Activated B cell treated with CpG ODN at 0.5 μM for 24 hours (primary cell): ENCODE measurements around the gene PTPN5. TPM values are rescaled to one million over a fixed set of nuclear protein-coding genes. Genes with fewer than 3 reads are reported as not detected.
A peak's percentile ranks its signal among the peaks of the same experiment; 100 is the strongest.

ENCODE experiments used
- ATAC-seq: fragments of 200-7000 bp; cut with Tn5 transposase; one replicate; pipeline ENCODE4 v1.10.0; 2021; ENCODE audit warnings: low read depth, mild to moderate bottlenecking, moderate library complexity
- CTCF ChIA-PET: fragments of 350-600 bp; sonication (Branson Sonifier 250); formaldehyde crosslinking; loops from one replicate; lab custom pipeline; 2021; ENCODE audit warnings: antibody characterized with exemption; lab: Charles Lee
- POLR2A ChIA-PET: fragments of 350-600 bp; sonication (Branson Sonifier 250); formaldehyde crosslinking; loops from one replicate; lab custom pipeline; 2021; ENCODE audit warnings: antibody characterized with exemption; lab: Charles Lee
- DNase-seq: peaks from one replicate; pipeline ENCODE4 v3.0.0; 2022
- H3K27ac Mint-ChIP-seq: one replicate; pipeline ENCODE4 v1.8.0; 2020; ENCODE audit warnings: mixed read lengths
- H3K27me3 Mint-ChIP-seq: one replicate; pipeline ENCODE4 v1.8.0; 2021; ENCODE audit warnings: mixed read lengths
- H3K36me3 Mint-ChIP-seq: one replicate; pipeline ENCODE4 v1.8.0; 2021; ENCODE audit warnings: low read depth, mixed read lengths
- H3K4me1 Mint-ChIP-seq: one replicate; pipeline ENCODE4 v1.8.0; 2021; ENCODE audit warnings: mixed read lengths
- H3K4me3 Mint-ChIP-seq: one replicate; pipeline ENCODE4 v1.8.0; 2020; ENCODE audit warnings: mild to moderate bottlenecking, mixed read lengths
- H3K9me3 Mint-ChIP-seq: one replicate; pipeline ENCODE4 v1.8.0; 2020; ENCODE audit warnings: mixed read lengths
- CTCF ChIP-seq: fragments of 200-600 bp; IDR thresholded peaks from one replicate; pipeline ENCODE4 v1.8.0; 2022; ENCODE audit warnings: antibody characterized with exemption, mild to moderate bottlenecking
- intact Hi-C: fragments of 100-400 bp; cut with micrococcal nuclease; formaldehyde crosslinking; loops from one replicate; pipeline ENCODE4 v1.15.1; 2024
- total RNA-seq: library from RNA; stranded (reverse); gene quantifications from 2 replicates; pipeline ENCODE4 v1.2.3, GENCODE V29; 2022

Gene PTPN5
- total RNA-seq, 1 donor from 2014 or later = not detected

DNA sequence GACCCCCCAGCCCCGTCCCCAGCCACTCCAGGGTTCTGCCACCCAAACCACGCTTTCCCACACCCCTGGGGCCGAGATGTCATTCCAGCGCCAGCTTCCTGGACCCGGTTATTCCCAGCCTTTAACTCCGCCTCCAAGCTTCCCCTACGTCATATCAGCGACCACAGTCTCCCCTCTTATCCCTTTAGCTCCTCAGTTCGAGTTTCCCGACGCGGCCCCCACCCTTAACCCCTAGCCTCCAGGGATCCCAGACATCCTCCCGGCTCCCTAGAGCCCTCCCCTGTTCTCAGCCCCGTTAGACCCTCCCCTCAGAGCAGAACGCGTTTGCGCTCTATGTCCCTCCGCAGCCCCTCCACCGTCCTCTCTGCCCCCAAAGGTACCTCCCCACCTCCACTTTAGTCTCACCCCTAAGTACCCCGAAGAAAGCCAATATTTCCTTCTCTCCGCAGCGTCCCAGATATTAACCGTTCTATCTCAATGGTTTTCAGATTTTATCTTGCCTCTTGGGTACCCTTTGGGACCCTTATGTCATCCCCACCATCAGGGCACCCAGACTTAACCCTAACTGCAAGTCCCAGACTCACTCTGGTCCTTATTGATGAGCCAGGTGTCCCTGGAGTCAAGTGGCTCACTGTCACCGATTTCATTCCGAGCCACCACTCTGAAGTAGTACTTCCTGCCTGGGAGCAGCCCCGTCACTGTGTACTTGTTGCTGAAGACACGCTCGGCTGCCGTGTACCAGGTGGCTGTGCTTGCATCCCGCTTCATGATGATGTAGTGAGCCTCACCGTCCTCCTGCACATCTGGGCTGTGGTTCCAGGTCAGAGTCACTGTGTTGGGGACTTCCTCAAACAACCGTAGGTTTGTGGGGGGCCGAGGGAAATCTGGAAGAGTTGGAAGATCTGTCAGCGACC, 85.0 kb downstream of the PTPN5 start:
- TF ChIP-seq CTCF = no peak
- intact Hi-C loops = loop anchor here (2.0 kb wide), 1 partner anchor 72 kb away; the partner anchor contains the start of gene SPTY2D1
- H3K36me3 Mint-ChIP-seq = no peaks in the 10 kb centered on the region
- peaks cover 14% of the 10 kb centered on the region for H3K27me3 Mint-ChIP-seq
- ChIA-PET POLR2A (interaction anchor here (0.5 to 1.1 kb wide), 5 partner anchors 15 to 395 kb away, joined by 3 to 6 read pairs (median 5); partner anchors contain the start of gene SPTY2D1), CTCF (interaction anchor here (0.5 to 1.3 kb wide), 4 partner anchors 15 to 166 kb away, joined by 3 to 4 read pairs (median 4); no protein-coding TSS in a partner anchor)
- peak overlapping the region; percentile 88 for H3K4me3 Mint-ChIP-seq
- peak overlapping the region; percentile 77 for H3K27ac Mint-ChIP-seq
- peaks cover 21% of the 10 kb centered on the region for H3K4me1 Mint-ChIP-seq
- DNase-seq (no peak), ATAC-seq (peak; percentile 83)
- no peaks in the 10 kb centered on the region for H3K9me3 Mint-ChIP-seq

DNA sequence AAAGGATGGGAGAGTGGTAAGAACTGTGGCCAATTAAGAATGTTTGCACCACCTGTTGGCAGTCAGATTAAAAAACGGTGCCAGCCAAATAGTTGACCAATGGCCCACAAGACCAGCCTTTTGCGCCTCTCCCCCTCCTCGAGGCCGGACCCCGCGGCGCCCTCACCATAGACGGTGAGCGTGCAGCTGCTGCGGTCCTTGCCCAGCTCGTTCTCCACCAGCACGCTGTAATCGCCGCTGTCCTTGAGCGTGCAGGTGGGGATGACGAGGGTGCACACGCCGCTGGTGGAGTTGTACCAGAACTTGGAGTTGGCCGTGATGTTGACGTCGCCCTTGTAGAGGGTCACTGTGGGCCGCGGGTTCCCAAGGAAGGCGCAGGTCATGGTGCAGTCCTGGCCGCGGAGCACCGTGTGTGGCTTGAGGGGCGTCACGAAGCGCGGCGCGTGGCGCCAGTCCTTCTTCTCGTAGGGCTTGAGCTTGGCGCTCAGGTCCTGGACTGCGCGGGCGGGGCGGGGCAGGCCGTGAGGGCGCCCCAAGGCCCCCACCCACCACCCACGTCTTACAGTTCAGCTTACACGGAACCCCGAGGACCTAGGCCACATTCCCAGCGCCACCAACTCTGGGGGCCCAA, 85.8 kb downstream of the PTPN5 start:
- Mint-ChIP-seq H3K9me3 (no peaks in the 10 kb centered on the region), H3K36me3 (no peaks in the 10 kb centered on the region), H3K27ac (no peak overlapping the region), H3K27me3 (peaks cover 14% of the 10 kb centered on the region), H3K4me3 (peak overlapping the region; percentile 88), H3K4me1 (peaks cover 21% of the 10 kb centered on the region)
- intact Hi-C loops = loop anchor here (2.0 kb wide), 1 partner anchor 71 kb away; the partner anchor contains the start of gene SPTY2D1
- ChIA-PET POLR2A (interaction anchor here (0.6 to 1.1 kb wide), 3 partner anchors 71 to 179 kb away, joined by 4 to 5 read pairs (median 5); partner anchors contain the start of gene SPTY2D1), CTCF (interaction anchor here (0.5 to 1.3 kb wide), 3 partner anchors 16 to 166 kb away, joined by 3 to 4 read pairs (median 4); no protein-coding TSS in a partner anchor)
- ATAC-seq = peak; percentile 43
- DNase-seq = no peak
- no peak for TF ChIP-seq CTCF

- H3K36me3 Mint-ChIP-seq = no peaks in the 10 kb centered on the region
- CTCF ChIA-PET = interaction anchor here (1.4 kb wide), 1 partner anchor 17 kb away, joined by 4 read pairs; no protein-coding TSS in a partner anchor
- no peak for ATAC-seq
- no peak for DNase-seq
- intact Hi-C loops = no loop called here
- TF ChIP-seq CTCF = no peak
- POLR2A ChIA-PET = no interaction called here
- no peak overlapping the region for H3K4me3 Mint-ChIP-seq
- H3K9me3 Mint-ChIP-seq = no peaks in the 10 kb centered on the region
- H3K27ac Mint-ChIP-seq = peak overlapping the region; percentile 13
- H3K4me1 Mint-ChIP-seq = peaks cover 26% of the 10 kb centered on the region
- peaks cover 14% of the 10 kb centered on the region for H3K27me3 Mint-ChIP-seq
These were observed 86.9 kb downstream of the PTPN5 start for GRCh38 chr11:18704698-18705097.

DNA sequence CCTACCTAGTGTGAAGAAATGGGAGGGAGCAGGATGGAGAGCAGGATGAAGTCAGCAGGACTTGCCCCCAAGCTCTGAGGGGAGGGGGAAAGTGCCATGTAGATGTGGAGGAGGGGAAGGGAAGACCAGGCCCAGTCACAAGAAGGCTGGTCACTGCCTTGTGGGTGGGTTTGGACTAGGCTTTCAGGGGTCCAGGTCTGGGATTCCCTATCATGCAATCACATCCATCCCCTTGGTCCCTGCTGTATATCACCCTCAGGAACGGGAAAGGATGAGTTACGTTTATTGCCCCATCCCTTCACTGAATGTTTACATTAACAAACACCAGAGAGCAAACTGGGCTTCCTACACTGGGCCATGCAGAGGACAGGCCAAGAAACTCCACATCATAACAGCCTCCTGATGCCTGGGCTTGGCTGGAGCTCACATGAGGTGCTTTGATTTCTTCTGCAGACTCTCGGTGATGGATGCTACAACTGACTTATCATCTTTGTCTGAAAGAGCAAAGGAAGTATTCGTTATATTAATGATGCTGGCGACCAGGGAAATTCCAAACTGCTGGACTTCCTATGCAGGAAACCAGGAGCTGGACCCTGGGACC, 87.5 kb downstream of the PTPN5 start:
- TF ChIP-seq CTCF = no peak
- ChIA-PET POLR2A (no interaction called here), CTCF (interaction anchor here (1.4 kb wide), 1 partner anchor 18 kb away, joined by 4 read pairs; no protein-coding TSS in a partner anchor)
- Mint-ChIP-seq H3K9me3 (no peaks in the 10 kb centered on the region), H3K36me3 (no peaks in the 10 kb centered on the region), H3K4me3 (no peak overlapping the region), H3K27me3 (peaks cover 14% of the 10 kb centered on the region), H3K4me1 (peaks cover 32% of the 10 kb centered on the region), H3K27ac (no peak overlapping the region)
- DNase-seq (no peak), ATAC-seq (no peak)
- intact Hi-C loops = no loop called here
